HL-60 (cell line): Measurements from ENCODE around the gene GJA3.

Experiments
- GABPA ChIP-seq: IDR thresholded peaks from 2 replicates; pipeline ENCODE4 v1.6.1; 2012; ENCODE audit warnings: low read depth
- POLR2AphosphoS5 ChIP-seq: IDR thresholded peaks from 2 replicates; pipeline ENCODE4 v1.6.1; 2012; ENCODE audit warnings: low read depth
- SPI1 ChIP-seq: IDR thresholded peaks from 2 replicates; pipeline ENCODE4 v1.6.1; 2012; ENCODE audit warnings: low read depth, mild to moderate bottlenecking, borderline replicate concordance
- TF ChIP-seq, protein P1 (sequence below): IDR thresholded peaks from one replicate; pipeline ENCODE4 v1.5.1; 2011; ENCODE audit warnings: low read length, control low read depth, inconsistent platforms; ENCODE audit not compliant: insufficient read depth
- TF ChIP-seq, protein P2 (sequence below): IDR thresholded peaks from 2 replicates; pipeline ENCODE4 v1.6.1; 2012; ENCODE audit warnings: low read depth; ENCODE audit not compliant: insufficient replicate concordance

DNA sequence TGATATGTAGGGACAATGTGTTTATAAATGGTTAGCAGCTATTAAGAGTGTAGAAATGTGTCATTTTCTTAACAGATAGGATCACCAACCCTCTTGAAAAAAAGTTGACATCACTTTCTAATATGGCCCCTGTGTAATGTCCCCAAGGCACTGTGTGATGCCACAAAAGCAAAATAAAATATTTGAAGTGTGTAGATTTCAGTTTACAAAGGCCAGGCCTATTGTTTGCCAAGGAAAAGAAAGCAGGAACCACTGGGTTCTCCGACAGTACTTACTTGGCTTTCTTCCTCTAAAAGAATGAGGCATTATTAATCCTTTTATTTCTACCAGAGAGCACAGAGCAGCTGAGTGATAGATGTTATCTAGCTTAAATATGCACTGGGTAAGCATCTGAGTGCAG, 10.5 kb upstream of the GJA3 start:
- TF ChIP-seq, protein P1, sequence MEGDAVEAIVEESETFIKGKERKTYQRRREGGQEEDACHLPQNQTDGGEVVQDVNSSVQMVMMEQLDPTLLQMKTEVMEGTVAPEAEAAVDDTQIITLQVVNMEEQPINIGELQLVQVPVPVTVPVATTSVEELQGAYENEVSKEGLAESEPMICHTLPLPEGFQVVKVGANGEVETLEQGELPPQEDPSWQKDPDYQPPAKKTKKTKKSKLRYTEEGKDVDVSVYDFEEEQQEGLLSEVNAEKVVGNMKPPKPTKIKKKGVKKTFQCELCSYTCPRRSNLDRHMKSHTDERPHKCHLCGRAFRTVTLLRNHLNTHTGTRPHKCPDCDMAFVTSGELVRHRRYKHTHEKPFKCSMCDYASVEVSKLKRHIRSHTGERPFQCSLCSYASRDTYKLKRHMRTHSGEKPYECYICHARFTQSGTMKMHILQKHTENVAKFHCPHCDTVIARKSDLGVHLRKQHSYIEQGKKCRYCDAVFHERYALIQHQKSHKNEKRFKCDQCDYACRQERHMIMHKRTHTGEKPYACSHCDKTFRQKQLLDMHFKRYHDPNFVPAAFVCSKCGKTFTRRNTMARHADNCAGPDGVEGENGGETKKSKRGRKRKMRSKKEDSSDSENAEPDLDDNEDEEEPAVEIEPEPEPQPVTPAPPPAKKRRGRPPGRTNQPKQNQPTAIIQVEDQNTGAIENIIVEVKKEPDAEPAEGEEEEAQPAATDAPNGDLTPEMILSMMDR: no peak
- TF ChIP-seq, protein P2, sequence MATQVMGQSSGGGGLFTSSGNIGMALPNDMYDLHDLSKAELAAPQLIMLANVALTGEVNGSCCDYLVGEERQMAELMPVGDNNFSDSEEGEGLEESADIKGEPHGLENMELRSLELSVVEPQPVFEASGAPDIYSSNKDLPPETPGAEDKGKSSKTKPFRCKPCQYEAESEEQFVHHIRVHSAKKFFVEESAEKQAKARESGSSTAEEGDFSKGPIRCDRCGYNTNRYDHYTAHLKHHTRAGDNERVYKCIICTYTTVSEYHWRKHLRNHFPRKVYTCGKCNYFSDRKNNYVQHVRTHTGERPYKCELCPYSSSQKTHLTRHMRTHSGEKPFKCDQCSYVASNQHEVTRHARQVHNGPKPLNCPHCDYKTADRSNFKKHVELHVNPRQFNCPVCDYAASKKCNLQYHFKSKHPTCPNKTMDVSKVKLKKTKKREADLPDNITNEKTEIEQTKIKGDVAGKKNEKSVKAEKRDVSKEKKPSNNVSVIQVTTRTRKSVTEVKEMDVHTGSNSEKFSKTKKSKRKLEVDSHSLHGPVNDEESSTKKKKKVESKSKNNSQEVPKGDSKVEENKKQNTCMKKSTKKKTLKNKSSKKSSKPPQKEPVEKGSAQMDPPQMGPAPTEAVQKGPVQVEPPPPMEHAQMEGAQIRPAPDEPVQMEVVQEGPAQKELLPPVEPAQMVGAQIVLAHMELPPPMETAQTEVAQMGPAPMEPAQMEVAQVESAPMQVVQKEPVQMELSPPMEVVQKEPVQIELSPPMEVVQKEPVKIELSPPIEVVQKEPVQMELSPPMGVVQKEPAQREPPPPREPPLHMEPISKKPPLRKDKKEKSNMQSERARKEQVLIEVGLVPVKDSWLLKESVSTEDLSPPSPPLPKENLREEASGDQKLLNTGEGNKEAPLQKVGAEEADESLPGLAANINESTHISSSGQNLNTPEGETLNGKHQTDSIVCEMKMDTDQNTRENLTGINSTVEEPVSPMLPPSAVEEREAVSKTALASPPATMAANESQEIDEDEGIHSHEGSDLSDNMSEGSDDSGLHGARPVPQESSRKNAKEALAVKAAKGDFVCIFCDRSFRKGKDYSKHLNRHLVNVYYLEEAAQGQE: no peak
- TF ChIP-seq POLR2AphosphoS5 (no peak), GABPA (no peak), SPI1 (no peak)
